ENCODE measurements around the gene SNCG. TPM values are rescaled to one million over a fixed set of nuclear protein-coding genes. Genes with fewer than 3 reads are reported as not detected.
A peak's percentile ranks its signal among the peaks of the same experiment; 100 is the strongest.

The SNCG gene
- polyA plus RNA-seq, 2 of the 4 experiments (the other 2 are of a cell fraction): 7.4 to 17.9 TPM

- Histone ChIP-seq H3K4me1 (peaks cover 3% of the 10 kb centered on the region; the same call in 1 of the 3 replicates), H3K9me3 (no peaks in the 10 kb centered on the region), H3K4me2 (no peak overlapping the region), H3K4me3 (no peak overlapping the region), H3K27ac (no peak overlapping the region)
- ChIA-PET CTCF (interaction anchor here (0.6 to 1.4 kb wide), 3 partner anchors 10 to 985 kb away, joined by 4 to 8 read pairs (median 4); no protein-coding TSS in a partner anchor), POLR2A (no interaction called here)
- WGBS (ENCODE audit: missing lambda C conversion rate): 90% methylated on average over 15 of the region's 15 CpGs
- DNase-seq (ENCODE audit: low read depth in 1 of 2, low spot score in 1 of 2): no peak
- no peak for FAIRE-seq
- no peak; a peak in 1 of 6 replicates for ATAC-seq
- TF ChIP-seq RNF2 (IDR thresholded peaks at IDR 0.05; ENCODE audit: borderline replicate concordance, low read depth) (no peak), ESRRA (IDR thresholded peaks at IDR 0.05; ENCODE audit: borderline replicate concordance, low read length) (no peak), HEYL (CRISPR knock-in tag; IDR thresholded peaks at IDR 0.05) (no peak), EHMT2 (IDR thresholded peaks at IDR 0.05; ENCODE audit: low read depth) (no peak), POLR2AphosphoS2 (conservative IDR thresholded peaks at IDR 0.05; ENCODE audit: low read length) (no peak), FOXS1 (CRISPR knock-in tag; IDR thresholded peaks at IDR 0.05) (no peak), HOXB5 (CRISPR knock-in tag; IDR thresholded peaks at IDR 0.05) (no peak), FOSL2 (IDR thresholded peaks at IDR 0.05) (no peak), FOSL2 (CRISPR knock-in tag; IDR thresholded peaks at IDR 0.05) (no peak), ZNF302 (CRISPR knock-in tag; IDR thresholded peaks at IDR 0.05) (no peak), JUN (IDR thresholded peaks at IDR 0.05) (no peak), RCOR1 (IDR thresholded peaks at IDR 0.05; ENCODE audit: low read depth, low read length) (no peak)
- TF ChIP-seq, protein P1, sequence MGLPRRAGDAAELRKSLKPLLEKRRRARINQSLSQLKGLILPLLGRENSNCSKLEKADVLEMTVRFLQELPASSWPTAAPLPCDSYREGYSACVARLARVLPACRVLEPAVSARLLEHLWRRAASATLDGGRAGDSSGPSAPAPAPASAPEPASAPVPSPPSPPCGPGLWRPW (IDR thresholded peaks at IDR 0.05): no peak
- TF ChIP-seq, protein P2, sequence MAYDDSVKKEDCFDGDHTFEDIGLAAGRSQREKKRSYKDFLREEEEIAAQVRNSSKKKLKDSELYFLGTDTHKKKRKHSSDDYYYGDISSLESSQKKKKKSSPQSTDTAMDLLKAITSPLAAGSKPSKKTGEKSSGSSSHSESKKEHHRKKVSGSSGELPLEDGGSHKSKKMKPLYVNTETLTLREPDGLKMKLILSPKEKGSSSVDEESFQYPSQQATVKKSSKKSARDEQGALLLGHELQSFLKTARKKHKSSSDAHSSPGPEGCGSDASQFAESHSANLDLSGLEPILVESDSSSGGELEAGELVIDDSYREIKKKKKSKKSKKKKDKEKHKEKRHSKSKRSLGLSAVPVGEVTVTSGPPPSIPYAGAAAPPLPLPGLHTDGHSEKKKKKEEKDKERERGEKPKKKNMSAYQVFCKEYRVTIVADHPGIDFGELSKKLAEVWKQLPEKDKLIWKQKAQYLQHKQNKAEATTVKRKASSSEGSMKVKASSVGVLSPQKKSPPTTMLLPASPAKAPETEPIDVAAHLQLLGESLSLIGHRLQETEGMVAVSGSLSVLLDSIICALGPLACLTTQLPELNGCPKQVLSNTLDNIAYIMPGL (CRISPR knock-in tag; IDR thresholded peaks at IDR 0.05; ENCODE audit: borderline replicate concordance): no peak
- TF ChIP-seq, protein P3, sequence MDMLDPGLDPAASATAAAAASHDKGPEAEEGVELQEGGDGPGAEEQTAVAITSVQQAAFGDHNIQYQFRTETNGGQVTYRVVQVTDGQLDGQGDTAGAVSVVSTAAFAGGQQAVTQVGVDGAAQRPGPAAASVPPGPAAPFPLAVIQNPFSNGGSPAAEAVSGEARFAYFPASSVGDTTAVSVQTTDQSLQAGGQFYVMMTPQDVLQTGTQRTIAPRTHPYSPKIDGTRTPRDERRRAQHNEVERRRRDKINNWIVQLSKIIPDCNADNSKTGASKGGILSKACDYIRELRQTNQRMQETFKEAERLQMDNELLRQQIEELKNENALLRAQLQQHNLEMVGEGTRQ (IDR thresholded peaks at IDR 0.05): no peak
These were observed 28.7 kb upstream of the SNCG start for GRCh38 chr10:86929468-86930380.

DNA sequence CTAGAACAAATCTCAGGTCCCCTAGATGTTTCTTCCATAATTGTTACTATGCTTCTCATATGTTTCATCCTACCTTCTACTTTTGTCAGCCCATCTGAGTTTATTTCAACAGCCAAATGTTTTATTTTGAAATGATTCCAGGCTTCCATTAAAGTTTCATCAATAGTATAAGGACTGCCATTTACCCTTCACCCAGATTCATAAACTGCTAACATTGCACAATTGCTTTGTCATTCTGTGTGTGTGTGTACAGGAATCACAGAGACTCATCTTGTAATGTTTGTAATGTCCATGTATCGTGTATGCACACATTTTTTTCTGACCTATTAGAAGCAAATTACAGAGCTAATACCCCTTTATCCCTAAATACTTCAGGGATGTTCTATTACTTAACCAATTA, 26.5 kb upstream of the SNCG start:
- FAIRE-seq (peak; percentile 56), DNase-seq (ENCODE audit: low read depth in 1 of 2, low spot score in 1 of 2) (no peak), ATAC-seq (no peak)
- ChIA-PET POLR2A (interaction anchor here (0.6 kb wide), 1 partner anchor 179 kb away, joined by 4 read pairs; no protein-coding TSS in a partner anchor), CTCF (interaction anchor here (1.1 to 1.4 kb wide), 2 partner anchors 11 kb away, joined by 3 to 4 read pairs; no protein-coding TSS in a partner anchor)
- peaks cover 3% of the 10 kb centered on the region; the same call in 1 of the 3 replicates for H3K4me1 ChIP-seq
- WGBS (ENCODE audit: missing lambda C conversion rate): 87% methylated on average over 1 of the region's 1 CpG
- TF ChIP-seq NFE2L2 (conservative IDR thresholded peaks at IDR 0.05; ENCODE audit: low read length) (no peak), POLR2AphosphoS2 (conservative IDR thresholded peaks at IDR 0.05; ENCODE audit: low read length) (no peak), HOXB5 (CRISPR knock-in tag; IDR thresholded peaks at IDR 0.05) (no peak), CBX2 (IDR thresholded peaks at IDR 0.05; ENCODE audit: borderline replicate concordance, low read depth) (no peak), CEBPB (IDR thresholded peaks at IDR 0.05) (peak in 1 of 2 experiments; percentile 18; a peak in 2 of 4 replicates), KDM5A (IDR thresholded peaks at IDR 0.05) (no peak), MAFK (IDR thresholded peaks at IDR 0.05; ENCODE audit: partially characterized antibody) (peak; percentile 84)
- TF ChIP-seq, protein P2 (CRISPR knock-in tag; IDR thresholded peaks at IDR 0.05; ENCODE audit: borderline replicate concordance): no peak
- no peak overlapping the region for H3K4me3 ChIP-seq
- no peak overlapping the region for H3K27ac ChIP-seq
- H3K9me3 ChIP-seq: no peaks in the 10 kb centered on the region
- H3K4me2 ChIP-seq: no peak overlapping the region
